Stimulated activated CD8-positive, alpha-beta memory T cell treated with anti-CD3 and anti-CD28 coated beads, Interleukin-15, amount 100 ng/mL, for 48 hours (primary cell): ENCODE results near the gene SSBP2.

Source experiments
- DNase-seq, 2 donors: peaks; one replicate each; pipeline ENCODE4 v3.0.0-alpha.2; 2020; ENCODE audit warnings: low read depth in 2 of 2

Gene SSBP2

GRCh38 chr5:81767097-81767496 lies 16.2 kb upstream of the SSBP2 start:
- DNase-seq, result no peak

GRCh38 chr5:81766611-81767010 lies 15.7 kb upstream of the SSBP2 start:
- DNase-seq, result no peak

- DNase-seq, result no peak
Measured at GRCh38 chr5:81763294-81763928, 12.5 kb upstream of the SSBP2 start.

GRCh38 chr5:81762853-81763252 lies 12.0 kb upstream of the SSBP2 start:
- no peak for DNase-seq

GRCh38 chr5:81762401-81762800 lies 11.5 kb upstream of the SSBP2 start:
- DNase-seq, result no peak

- no peak for DNase-seq
Measured at GRCh38 chr5:81761970-81762369, 11.1 kb upstream of the SSBP2 start.

- DNase-seq, result no peak
Measured at GRCh38 chr5:81761270-81761669, 10.4 kb upstream of the SSBP2 start.

GRCh38 chr5:81760521-81760920 lies 9.6 kb upstream of the SSBP2 start:
- no peak for DNase-seq

GRCh38 chr5:81759632-81760005 lies 8.7 kb upstream of the SSBP2 start:
- DNase-seq, result no peak

GRCh38 chr5:81757404-81757803 lies 6.5 kb upstream of the SSBP2 start:
- DNase-seq, result no peak

GRCh38 chr5:81756016-81756415 lies 5.1 kb upstream of the SSBP2 start:
- DNase-seq, result no peak

GRCh38 chr5:81755320-81755719 lies 4.4 kb upstream of the SSBP2 start:
- DNase-seq, result no peak

- DNase-seq, result no peak
Measured at GRCh38 chr5:81754621-81755020, 3.7 kb upstream of the SSBP2 start.

GRCh38 chr5:81753429-81753828 lies 2.5 kb upstream of the SSBP2 start:
- no peak for DNase-seq

- no peak for DNase-seq
Measured at GRCh38 chr5:81752644-81752963, 1.7 kb upstream of the SSBP2 start.

- DNase-seq, result no peak
Measured at GRCh38 chr5:81751836-81752643, 1.1 kb upstream of the SSBP2 start.

- DNase-seq, result no peak
Measured at GRCh38 chr5:81750308-81751008, 439 bp downstream of the SSBP2 start.

GRCh38 chr5:81749561-81750307 lies 1.2 kb downstream of the SSBP2 start:
- DNase-seq, result peak in 1 of 2 donors; percentile 28

GRCh38 chr5:81749192-81749560 lies 1.7 kb downstream of the SSBP2 start:
- no peak for DNase-seq

- DNase-seq, result no peak
Measured at GRCh38 chr5:81748556-81748955, 2.3 kb downstream of the SSBP2 start.

- no peak for DNase-seq
Measured at GRCh38 chr5:81747030-81747429, 3.9 kb downstream of the SSBP2 start.

GRCh38 chr5:81740758-81741157 lies 10.1 kb downstream of the SSBP2 start:
- no peak for DNase-seq
